DMS153 treated with DMSO at 0.1 percent for 48 hours (cell line): ENCODE data around the gene SH3BP1.
"Not testable (repeated sequence)": the region's sequence is repeated elsewhere in the genome, so short reads cannot be mapped to it uniquely, and the experiment has no call there.

ENCODE experiments used
- DNase-seq: peaks from one replicate; lab custom pipeline; 2025; ENCODE audit not compliant: unreplicated experiment; lab: John Stamatoyannopoulos, UW

SH3BP1 gene

DNA sequence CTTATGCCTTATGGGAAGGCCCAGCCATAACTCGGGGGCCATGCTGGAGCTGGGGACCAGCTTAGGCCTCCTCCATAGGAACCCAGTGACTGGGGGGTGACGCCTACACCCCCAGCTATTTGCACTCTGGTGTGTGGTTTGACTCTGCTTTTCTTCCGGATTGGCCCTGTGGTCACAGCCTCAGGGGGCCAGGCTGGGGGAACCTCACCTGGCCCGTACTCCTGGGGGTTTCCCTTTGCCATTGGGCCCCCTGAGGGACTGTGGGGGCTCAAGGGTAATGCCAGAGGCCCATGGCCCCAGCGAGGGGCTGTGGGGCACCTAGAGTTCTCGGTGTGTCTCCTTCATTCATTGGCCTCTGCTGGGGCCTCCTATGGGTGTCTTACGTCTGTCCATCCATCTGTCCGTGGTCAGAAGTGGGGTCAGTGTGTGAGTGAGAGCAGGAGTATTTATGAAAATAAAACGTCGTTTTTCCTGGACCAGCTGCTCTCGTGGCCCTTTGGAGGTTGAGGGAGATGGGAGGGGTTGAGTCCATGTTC is 6.3 kb upstream of the SH3BP1 start:
- DNase-seq, result no peak

DNA sequence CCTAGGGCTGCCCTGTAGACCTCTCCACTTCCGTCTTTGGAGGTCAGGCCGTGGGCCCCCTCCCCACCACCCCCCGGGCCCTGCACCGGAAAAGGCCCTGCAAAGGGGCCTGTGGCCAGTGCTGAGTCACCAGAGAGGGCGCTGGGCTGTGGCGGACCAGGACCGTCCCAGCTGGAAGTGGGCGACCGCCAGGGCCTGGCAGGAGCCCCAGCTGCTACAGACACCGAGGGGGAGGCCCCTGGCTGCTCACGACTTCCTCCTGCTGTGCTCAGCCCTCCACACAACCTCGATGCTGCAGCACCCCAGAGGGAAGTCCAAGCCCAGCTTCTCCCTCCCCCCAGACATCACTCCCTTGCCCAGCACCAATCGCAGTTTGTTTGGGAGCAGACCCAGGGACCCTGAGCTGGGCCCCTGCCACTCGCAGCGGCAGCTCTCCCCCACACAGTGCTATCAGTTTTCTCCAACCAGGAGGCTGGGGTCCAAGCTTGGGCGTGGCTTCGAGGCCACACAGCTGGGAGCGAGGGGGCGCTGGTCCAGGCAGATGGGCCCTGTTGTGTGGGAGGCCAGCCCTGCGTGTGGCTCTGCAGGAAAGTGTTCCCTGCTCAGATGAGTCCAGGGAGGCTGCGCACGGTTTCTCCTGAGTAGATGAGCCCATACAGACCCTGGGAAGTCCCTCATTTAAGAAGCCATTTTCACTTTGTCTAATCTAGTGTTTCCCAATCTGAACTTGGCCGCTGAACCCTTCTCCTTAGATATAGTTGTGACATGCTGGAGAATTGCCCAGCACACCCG is 5.6 kb upstream of the SH3BP1 start:
- no peak for DNase-seq

DNA sequence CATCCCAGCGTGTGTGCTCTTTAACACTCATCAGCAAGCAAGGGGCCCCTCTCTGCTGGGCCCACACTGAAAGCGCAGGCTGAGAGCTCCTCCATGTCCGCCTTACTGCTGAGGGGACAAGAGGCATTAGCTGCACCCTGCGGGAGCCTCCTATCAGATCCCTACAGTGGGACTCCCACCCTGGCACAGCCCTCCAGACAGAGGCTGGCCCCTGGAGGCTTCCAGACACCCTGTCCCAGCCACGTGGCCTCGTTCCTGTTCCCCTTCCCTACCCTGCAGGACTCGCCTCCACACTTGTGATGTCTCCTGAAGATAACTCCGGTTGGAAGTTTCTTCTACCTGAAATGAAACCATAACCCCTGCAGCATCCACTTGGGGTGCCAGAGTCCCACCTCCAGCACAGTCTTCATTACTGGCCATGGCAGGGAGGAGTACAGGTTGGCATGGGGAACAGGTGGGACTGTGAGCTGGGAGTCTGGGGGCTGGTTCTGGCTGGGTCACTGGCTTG is 5.0 kb upstream of the SH3BP1 start:
- no peak for DNase-seq

DNA sequence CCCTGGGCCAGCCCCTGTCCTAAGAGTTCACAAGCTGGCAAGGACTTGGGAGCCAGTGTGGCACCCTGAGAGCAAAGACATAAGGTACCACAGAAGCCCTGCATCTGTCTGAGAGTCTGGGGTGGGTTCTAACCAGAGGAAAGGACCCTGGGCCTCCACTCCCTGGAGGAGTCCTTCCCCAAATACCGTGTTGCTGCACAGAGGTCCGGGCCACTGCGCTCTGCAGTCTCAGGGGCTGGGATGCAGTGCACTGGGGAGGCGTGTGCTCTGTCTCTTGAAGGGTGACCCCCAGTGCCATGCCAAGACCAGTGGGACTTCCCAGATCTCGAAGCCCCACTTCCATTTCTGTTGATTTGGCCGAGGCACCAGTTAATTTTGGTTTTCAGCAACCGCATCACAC is 4.3 kb upstream of the SH3BP1 start:
- DNase-seq, result no peak

DNA sequence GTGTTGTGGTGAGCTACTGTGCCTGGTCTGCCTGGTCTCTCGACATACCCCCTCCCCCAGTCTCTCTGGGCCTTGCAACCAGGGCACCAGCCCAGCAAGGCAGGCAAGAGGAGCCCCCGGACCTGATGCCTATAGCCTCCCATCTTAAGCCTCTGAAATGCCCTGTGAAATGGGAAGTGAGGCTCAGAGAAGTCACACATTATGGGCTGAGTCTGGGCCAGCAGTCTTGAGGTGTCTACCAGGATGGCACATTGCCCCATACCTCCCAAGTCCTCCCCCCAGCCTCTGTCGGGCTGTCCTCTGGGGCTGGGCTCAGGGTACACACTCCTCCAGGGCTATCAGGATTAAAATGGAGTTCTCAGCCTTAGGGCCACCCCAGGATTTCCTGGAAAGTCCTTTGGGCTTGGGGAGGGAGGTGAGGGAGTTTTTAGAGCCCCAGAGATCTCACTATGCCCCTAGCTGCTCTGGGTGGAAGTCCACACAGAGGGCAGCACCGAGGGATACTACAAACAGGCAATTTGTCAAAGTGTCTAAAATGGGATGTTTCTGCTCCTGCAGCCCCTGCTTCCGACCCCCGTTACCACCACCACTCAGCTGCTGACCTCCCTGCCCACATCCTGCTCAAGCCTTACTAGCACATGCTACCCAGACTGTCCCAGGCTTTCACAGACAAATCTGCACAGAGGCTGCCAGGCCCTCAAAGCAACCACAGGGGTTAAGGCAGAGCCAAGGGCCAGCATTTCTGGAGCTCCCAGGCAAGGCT is 3.1 kb upstream of the SH3BP1 start:
- no peak for DNase-seq

DNA sequence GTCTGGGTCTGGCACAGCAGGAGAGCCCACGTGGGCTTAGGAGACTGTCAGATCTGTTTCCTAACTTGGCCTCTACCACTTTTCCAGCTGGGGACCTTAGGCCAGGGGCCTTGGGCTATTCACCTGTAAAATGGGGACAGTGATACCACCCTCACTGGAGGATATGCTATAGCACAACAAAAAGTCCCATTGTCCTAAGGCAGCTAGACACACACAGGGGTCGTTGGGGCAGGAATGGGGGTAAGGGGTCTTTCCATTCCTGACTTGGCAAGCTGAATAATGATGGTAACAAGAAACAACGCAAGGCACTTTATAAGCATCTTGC is 2.6 kb upstream of the SH3BP1 start:
- DNase-seq, result no peak

DNA sequence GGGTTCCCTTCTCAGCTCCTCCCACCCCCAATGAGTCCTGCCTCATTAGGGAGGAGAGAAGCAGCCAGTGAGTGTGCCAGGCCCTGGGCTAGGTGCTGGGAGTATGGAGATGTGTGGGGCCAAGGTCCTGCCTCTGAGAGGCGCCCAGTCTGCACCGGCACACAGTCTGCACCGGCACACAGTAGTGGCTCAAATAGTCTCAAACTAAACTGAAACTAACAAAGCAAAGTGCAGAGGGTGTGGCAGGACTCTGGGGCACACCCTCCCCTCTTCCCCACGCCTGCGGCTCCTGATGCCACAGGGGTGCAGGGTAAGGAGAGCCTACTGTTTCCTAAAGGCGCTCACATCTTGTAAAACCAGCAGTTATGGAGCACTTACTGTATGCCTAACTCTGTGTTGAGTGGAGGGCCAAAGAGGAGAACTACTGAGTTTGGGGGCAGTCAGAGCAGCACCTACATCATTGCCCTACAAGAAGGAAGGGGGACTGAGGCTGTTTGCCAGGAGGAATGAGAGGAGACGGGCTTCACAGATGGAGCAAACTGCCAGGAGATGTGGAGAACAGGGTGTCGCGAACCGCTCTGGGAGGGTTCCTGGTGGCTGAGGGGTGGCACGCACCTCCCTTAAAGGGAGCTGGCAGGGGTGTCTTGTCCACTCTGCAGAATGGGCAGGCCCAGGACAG is 939 bp upstream of the SH3BP1 start:
- DNase-seq, result no peak

DNA sequence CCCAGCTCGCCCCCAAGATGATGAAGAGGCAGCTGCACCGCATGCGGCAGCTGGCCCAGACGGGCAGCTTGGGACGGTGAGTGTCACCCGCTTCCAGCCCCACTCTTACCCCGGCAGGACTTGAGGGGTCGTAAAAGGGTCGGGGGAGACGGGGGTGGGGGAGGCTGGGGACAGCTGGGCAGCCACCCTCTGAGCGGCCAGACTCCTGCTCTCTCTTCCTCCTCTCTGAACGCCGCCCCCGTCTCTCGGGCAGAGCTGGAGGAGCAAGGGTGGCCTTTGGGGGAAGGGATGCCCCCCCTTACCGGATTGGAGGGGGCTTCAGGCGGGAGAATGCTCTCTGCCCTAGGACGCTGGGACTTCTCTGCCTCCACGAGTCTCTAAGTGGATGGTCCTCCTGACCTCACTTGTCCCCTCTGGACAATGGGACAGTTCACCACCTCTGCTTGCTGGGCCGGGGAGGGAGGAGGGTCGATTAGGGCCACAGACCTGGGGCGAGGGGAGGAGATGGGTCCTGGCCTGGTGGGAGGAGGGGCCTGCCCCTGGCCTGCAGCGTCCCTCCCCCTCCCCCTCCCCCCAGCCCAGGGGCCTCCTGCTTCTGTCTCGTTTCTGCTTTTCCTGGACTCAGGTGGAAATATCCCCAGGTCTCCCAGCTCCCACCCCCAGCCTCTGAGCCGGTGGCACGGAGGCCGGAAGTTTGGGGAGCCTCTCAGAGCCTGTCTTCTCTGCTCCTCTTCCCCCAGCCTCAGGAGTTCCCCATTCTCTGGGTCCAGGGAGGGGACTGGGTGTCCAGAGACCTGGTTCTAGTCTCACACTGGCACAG is 512 bp downstream of the SH3BP1 start:
- no peak for DNase-seq

DNA sequence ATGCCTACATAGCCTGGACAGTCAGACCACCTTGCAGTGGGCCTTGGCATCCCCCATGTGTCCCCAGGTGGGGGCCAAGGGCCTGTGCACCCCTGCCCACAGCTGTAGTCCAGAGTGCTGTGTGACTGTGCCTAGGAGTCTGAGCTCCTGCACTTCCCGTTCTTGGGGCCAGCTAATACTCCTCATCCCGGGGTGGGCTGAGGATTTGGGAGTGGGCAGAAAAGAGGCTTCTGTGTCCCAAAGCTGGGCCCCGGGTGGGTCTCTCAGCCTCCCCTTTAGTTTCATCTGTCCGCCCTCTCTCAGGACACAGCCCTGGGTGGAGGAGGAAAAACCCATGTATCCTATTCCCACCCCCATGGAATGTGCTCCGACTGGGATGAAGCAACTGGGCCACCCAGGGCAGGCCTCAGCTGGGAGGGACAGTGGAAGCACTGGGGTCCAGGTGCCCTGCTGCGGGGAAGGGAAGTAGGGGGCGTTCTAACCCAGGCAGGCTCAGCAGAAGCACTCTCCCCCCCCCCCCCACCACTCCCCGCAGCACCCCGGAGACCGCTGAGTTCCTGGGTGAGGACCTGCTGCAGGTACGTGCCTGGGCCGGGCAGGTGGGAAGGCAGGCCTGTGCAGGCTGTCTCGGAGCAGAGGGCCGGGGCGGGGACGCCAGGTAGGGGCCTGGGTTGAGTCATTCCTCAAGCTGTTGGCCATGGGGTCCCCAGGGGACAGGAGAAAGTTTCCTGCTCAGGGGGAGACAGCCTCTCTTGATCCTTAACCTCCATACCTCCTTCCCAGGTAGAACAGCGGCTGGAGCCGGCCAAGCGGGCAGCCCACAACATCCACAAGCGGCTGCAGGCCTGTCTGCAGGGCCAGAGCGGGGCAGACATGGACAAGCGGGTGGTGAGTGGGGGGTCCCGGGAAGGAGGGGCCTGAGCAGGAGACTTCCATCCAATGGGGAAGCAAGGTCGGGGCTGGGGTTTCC is 1.4 kb downstream of the SH3BP1 start:
- DNase-seq, result no peak

DNA sequence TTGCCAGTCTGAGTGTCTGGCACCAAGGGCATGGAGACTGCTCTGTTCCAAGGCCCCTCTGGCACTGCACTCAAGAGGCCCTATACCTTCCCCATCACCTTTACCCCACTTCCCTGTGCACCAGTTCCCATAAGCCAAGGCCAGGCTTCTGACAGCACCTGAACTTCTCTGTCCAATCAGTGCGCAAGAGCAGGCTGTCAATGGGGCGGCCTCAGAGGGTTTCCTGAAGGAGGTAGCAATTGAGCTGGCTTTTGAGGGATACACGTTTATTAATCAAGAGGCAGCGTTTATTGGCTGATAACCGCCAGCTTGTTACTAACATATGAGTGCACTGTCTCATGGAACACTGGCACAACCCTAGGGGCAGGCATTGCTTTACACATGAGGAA is 2.1 kb downstream of the SH3BP1 start:
- DNase-seq, result no peak

DNA sequence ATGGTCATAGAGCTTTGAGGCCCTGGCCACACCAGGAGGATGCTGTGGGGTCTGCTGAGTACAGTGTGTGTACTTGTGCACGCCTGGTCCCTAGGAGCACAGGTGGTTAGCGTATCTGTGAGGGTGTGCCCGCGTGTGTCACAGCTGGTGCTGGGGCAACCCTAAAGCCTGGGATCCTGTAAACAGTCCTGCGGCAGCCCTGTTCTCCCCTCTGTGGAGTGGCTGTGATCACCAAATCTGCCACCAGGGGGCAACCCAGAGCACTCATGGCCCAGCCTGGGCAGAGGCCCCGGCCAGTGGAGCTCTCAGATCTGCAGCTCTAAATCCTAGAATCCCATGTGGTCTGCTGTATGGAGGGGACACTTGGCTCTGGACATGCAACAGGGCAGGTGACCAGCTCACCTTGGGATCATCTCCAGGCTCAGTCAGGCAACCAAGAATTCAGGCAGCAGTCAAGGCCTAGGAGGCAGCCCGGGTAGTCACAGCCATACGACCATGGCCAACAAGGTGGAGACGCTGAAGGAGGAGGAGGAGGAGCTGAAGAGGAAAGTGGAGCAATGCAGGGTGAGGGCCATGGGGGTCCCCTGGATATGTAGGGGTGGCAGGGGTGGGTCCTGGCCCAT is 3.9 kb downstream of the SH3BP1 start:
- no peak for DNase-seq

DNA sequence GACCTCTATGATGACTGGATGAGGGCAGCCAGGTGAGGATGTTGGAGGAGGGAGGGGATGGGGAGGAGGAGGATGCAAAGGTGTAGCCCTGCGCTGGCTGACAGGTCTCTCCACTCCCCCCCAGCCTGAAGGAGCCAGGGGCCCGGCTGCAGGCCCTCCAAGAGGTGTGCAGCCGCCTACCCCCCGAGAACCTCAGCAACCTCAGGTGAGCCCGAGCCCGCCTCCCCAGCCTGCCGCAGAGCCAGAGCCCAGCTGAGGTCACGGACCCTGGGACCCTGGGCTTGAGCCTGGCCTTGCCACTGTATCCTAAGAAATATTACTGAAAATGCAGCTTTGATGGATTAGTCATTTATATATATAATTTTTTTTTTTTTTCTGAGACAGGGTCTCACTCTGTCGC is 7.8 kb downstream of the SH3BP1 start:
- DNase-seq, result no peak

DNA sequence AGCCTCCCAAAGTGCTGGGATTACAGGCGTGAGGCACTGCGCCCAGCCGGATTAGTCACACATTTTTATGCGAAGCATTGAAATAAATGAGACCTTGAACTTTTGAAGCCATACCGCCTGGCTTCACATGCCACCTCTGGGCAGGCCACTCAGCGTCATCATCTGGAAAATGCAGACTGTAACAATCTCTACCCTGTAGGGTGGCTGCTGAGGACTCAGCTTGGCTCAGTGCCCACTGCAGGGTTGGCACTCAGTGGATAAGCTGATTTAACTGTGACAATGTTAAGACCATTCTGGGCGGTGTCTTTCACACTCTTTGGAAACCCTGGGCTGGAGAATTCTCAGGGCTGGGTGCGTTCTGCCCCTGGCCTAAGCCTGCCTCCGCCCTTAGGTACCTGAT is 8.5 kb downstream of the SH3BP1 start:
- DNase-seq, result no peak

DNA sequence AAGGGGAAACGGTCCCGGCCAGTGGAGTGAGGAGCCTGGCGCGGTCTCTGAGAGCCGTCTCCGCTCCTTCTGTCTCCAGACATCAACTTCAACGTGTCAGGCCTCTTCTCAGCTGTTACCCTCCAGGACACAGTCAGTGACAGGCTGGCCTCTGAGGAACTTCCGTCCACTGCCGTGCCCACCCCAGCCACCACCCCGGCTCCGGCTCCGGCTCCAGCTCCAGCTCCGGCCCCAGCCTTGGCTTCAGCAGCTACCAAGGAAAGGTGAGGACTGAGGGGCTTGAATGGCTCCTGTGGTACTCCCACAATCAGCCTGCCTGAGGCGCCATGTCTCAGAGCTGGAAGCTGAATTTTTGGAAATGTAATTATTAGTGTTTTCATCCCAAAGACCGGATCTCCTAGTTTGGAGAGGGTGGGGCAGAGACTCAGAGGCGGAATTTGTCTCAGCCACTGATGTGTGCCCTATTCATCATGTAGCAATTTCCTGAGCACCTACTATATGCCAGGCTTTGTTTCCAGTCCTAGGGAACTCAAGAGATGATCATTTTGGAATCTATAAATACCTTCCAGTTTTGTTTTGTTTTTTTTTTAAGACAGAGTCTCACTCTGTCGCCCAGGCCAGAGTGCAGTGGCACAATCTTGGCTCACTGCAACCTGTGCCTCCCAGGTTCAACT is 11.1 kb downstream of the SH3BP1 start:
- no peak for DNase-seq

DNA sequence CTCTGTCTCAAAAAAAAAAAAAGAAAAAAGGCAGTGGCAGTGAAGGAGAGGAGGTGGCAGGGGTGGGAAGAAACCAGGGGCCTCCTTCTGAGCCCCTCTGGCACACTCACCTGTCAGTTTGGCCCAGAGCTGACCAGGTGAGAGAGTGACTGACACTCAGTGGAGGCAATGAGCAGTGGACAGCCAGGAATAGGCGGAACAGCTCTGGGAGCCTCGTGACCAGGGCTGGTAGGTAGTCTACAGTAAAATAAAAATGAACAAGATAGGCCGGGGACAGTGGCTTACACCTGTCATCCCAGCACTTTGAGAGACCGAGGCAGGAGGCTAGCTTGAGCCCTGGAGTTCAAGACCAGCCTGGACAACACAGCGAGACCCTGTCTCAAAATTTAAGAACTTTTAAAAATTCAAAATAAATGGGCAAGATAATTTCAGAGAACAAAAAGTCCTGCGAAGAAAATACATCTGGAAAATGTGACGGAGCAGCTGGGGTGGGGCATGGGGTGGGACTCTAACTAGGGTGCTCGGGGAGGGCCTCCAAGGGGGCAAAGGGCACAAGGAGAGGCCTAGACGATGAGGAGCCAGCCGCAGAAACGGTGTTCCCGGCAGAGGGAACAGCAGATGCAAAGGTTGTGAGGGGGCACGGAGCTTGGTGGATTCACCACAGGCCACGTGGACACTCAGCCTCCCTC is 15.2 kb downstream of the SH3BP1 start:
- no peak for DNase-seq

DNA sequence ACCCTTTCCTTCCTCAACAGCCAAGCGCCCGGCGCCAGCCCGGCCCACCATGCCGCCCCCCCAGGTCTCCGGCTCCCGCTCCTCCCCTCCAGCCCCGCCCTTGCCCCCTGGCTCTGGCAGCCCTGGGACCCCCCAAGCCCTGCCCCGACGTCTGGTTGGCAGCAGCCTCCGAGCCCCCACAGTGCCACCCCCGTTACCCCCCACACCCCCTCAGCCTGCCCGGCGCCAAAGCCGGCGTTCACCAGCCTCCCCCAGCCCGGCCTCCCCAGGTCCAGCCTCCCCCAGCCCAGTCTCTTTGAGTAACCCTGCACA is 15.7 kb downstream of the SH3BP1 start:
- no peak for DNase-seq

DNA sequence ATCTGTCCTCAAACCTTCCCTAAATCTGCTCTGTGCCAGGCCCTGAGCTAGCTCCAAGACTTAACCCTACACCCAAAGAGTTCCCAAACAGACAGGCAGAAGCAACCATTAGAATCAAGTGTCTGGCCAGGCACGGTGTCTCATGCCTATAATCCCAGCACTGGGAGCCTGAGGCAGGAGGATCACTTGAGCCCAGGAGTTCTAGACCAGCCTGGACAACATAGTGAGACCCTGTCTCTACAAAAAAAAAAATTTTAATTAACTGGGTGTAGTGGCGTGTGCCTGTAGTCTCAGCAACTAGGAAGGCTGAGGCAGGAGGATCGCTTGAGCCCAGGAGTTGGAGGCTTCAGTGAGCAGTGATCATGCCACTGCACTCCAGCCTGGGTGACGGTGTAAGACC is 17.1 kb downstream of the SH3BP1 start:
- not testable (repeated sequence) for DNase-seq

DNA sequence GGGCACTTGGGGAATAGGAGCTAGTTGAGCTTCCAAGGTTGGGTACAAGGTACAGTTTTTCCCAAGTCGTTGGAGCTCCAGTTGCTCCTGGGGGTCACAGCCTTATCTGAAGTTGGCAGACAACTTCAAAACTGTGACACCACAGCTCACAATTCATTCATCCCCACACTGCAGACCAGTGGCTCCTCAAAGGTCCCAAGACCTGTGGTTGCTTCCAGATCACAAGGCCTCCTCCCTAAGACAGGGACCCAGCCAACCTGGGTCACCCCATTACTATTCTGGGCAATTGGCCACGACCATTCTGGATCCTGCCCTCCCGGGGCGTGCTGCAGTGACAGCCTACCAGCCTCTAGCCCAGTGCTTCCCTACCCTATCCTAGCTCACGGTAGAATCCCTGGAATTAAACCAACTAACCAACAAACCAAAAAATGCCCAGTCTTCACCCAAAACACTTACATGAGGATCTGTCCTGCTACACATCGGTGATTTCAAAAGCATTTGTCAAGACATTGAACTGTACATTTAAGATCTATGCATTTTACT is 18.2 kb downstream of the SH3BP1 start:
- no peak for DNase-seq
